ENCODE results near the gene C19orf25. TPM values are rescaled to one million over a fixed set of nuclear protein-coding genes. Genes with fewer than 3 reads are reported as not detected.
A peak's percentile ranks its signal among the peaks of the same experiment; 100 is the strongest.

The C19orf25 gene
- total and polyA plus RNA-seq, 8 donors = 17.7 to 32.2 (median 24.7) TPM

- TF ChIP-seq, protein P1, sequence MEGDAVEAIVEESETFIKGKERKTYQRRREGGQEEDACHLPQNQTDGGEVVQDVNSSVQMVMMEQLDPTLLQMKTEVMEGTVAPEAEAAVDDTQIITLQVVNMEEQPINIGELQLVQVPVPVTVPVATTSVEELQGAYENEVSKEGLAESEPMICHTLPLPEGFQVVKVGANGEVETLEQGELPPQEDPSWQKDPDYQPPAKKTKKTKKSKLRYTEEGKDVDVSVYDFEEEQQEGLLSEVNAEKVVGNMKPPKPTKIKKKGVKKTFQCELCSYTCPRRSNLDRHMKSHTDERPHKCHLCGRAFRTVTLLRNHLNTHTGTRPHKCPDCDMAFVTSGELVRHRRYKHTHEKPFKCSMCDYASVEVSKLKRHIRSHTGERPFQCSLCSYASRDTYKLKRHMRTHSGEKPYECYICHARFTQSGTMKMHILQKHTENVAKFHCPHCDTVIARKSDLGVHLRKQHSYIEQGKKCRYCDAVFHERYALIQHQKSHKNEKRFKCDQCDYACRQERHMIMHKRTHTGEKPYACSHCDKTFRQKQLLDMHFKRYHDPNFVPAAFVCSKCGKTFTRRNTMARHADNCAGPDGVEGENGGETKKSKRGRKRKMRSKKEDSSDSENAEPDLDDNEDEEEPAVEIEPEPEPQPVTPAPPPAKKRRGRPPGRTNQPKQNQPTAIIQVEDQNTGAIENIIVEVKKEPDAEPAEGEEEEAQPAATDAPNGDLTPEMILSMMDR (IDR thresholded peaks at IDR 0.05) = no peak
- Histone ChIP-seq H3K4me3 (no peak overlapping the region), H3K27ac (no peak overlapping the region), H3K4me1 (peaks cover 5 to 18% of the 10 kb centered on the region in 2 donors), H3K36me3 (no peaks in the 10 kb centered on the region), H3K9me3 (no peaks in the 10 kb centered on the region), H3K27me3 (peaks cover 0 to 54% of the 10 kb centered on the region in 2 donors)
- intact Hi-C loops (cut with DNase I) = no loop called here
- DNase-seq = no peak
- no peak for ATAC-seq
These were observed 12.8 kb upstream of the C19orf25 start for GRCh38 chr19:1491849-1492170.

GRCh38 chr19:1491114-1491848, 12.3 kb upstream of the C19orf25 start, which contains the start of gene REEP6:
REEP6 (plus strand) TSS chr19:1491181; CDS start chr19:1491270, 89 bp downstream.
- ATAC-seq = no peak

DNA sequence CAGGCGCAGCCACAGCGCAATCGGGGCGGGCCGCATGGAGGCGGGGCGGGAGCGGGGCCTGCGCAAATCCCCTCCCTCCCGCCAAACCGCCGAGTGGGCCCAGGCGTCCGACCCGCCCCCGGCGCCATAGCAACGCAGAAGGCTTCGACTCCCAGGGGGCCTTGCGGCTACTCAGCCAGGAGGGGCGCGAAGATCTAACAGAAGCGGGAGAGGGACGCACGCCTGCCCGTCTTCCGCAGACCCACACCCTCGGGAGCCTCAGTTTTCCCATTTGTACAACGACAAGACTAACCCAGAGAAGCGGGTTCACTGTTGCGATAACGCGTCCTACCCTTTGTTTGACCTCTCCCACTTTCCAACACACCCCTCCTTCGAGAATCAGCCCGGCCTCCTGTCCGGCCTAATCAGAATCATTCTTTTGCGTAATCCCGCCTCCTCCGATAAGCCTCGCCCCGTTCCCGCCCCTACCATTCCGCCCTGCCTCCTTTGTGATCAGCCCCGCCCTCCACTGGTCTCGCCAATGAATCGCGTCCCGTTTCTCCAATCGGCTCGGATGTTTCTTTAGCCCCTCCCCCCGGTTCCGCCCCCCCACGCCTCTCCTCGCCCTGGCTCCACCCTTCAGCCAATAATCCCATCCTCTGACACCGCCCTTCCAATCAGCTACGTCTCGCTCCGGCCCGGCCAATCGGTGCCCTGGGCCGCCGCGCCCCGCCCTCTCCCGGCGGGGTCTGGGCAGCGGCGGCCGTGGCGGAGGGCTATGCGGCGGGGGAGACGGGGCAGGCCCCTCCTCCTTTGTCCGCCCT, 11.5 kb upstream of the C19orf25 start, which contains the start of gene PCSK4:
Gene PCSK4 (minus strand): TSS at position 40 of the 803 bp plus-strand sequence. CDS start 4 bp downstream, at position 36.
- intact Hi-C loops (cut with DNase I) = no loop called here
- peak; percentile 96 to 99 (median 98) for DNase-seq

More at GRCh38 chr19:1491114-1491848, 12.3 kb upstream of the C19orf25 start, which contains the start of gene REEP6:
- intact Hi-C loops (cut with DNase I) = no loop called here
- TF ChIP-seq, protein P1 (IDR thresholded peaks at IDR 0.05) = peak in 1 of 2 donors; percentile 6
- no peaks in the 10 kb centered on the region for H3K36me3 ChIP-seq
- DNase-seq = peak in 1 of 4 donors; percentile 80
- H3K27me3 ChIP-seq = peaks cover 0 to 49% of the 10 kb centered on the region in 2 donors
- H3K27ac ChIP-seq = peak within 1 kb of the TSS; percentile 36 to 71
- H3K9me3 ChIP-seq = no peaks in the 10 kb centered on the region
- H3K4me1 ChIP-seq = peaks cover 5 to 18% of the 10 kb centered on the region in 2 donors
- peak within 1 kb of the TSS; percentile 43 to 53 for H3K4me3 ChIP-seq

DNA sequence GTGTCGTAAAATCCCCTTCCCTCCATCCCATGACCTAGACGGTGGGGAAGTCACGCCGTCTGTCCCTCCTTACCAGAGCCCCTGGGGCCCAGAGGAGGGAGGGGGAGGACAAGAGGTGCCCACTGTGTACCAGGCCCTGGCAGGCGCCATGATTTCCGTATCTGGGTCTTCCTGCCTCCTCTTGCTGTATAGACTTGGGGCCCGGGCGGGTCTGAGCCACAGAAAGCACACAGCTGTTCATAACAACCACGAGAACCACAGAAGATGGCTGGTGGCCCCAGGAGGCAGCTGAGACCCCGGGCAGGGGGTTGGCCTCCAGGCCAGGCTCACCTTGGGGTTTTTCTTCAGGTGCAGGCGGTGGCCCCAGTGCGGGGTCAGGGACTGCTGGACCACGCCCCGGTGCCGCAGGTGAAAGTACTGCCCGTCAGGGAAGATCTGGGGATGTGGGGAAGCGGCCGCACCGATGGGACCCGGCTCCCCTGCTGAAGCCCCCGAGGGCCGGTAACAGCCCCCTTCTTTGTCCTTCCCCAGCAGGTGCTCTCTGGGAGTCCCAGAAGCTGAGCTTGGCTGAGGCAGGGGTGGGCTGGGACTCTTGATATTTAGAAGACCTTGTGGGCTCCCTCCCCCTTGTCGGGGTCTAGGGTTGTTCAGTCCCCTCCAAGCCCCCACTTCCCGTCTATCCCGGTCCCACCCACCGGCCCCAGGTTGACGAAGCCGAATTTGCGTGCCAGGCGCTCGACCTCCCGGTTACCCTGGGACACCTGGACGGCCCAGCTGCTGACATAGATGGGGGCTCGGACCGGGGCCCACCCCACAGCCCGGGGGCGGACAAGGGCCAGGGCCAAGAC, 10.7 kb upstream of the C19orf25 start:
- Histone ChIP-seq H3K36me3 (no peaks in the 10 kb centered on the region), H3K4me3 (peak overlapping the region; percentile 43 to 53), H3K9me3 (no peaks in the 10 kb centered on the region), H3K4me1 (peaks cover 5 to 18% of the 10 kb centered on the region in 2 donors), H3K27me3 (peaks cover 0 to 33% of the 10 kb centered on the region in 2 donors), H3K27ac (peak overlapping the region; percentile 36 to 71)
- intact Hi-C loops (cut with DNase I) = no loop called here
- peak in 1 of 4 donors; percentile 70 for DNase-seq
- ATAC-seq = no peak
- TF ChIP-seq, protein P1 (IDR thresholded peaks at IDR 0.05) = no peak

More for the DNA sequence above, 11.5 kb upstream of the C19orf25 start, which contains the start of gene PCSK4:
- peak; percentile 91 for ATAC-seq
- Histone ChIP-seq H3K27ac (peak within 1 kb of the TSS; percentile 36 to 71), H3K9me3 (no peaks in the 10 kb centered on the region), H3K36me3 (no peaks in the 10 kb centered on the region), H3K4me1 (peaks cover 5 to 18% of the 10 kb centered on the region in 2 donors), H3K27me3 (peaks cover 0 to 41% of the 10 kb centered on the region in 2 donors), H3K4me3 (peak within 1 kb of the TSS; percentile 43 to 53)
- TF ChIP-seq, protein P1 (IDR thresholded peaks at IDR 0.05) = peak in 1 of 2 donors; percentile 15

Measured in left lung (tissue), 10 donors.